Osteocyte (in vitro differentiated cells): ENCODE data around the gene IGFBP4. TPM values are rescaled to one million over a fixed set of nuclear protein-coding genes. Genes with fewer than 3 reads are reported as not detected.

Experiments
- DNase-seq: peaks from one replicate; pipeline ENCODE4 v3.0.0; 2021; ENCODE audit warnings: mixed read lengths; ENCODE audit not compliant: unreplicated experiment; ENCODE audit errors: extremely low spot score
- H3K27ac Mint-ChIP-seq: one replicate; pipeline ENCODE4 v1.8.0; 2021; ENCODE audit warnings: mild to moderate bottlenecking, mixed read lengths; ENCODE audit not compliant: unreplicated experiment
- H3K27me3 Mint-ChIP-seq: one replicate; pipeline ENCODE4 v1.8.0; 2021; ENCODE audit warnings: mixed read lengths; ENCODE audit not compliant: unreplicated experiment
- H3K36me3 Mint-ChIP-seq: one replicate; pipeline ENCODE4 v1.8.0; 2021; ENCODE audit warnings: mixed read lengths; ENCODE audit not compliant: unreplicated experiment
- H3K4me1 Mint-ChIP-seq: one replicate; pipeline ENCODE4 v1.8.0; 2021; ENCODE audit warnings: mixed read lengths; ENCODE audit not compliant: unreplicated experiment
- H3K4me3 Mint-ChIP-seq: one replicate; pipeline ENCODE4 v1.8.0; 2021; ENCODE audit warnings: mild to moderate bottlenecking, moderate library complexity, mixed read lengths; ENCODE audit not compliant: unreplicated experiment
- H3K9me3 Mint-ChIP-seq: one replicate; pipeline ENCODE4 v1.8.0; 2021; ENCODE audit warnings: mixed read lengths; ENCODE audit not compliant: unreplicated experiment
- total RNA-seq: library from RNA; stranded (reverse); gene quantifications from 2 replicates; pipeline ENCODE4 v1.2.1, GENCODE V29; 2021
- TF ChIP-seq, protein P1 (sequence below): fragments of 200-600 bp; sonication (generic); IDR thresholded peaks from 2 replicates; pipeline ENCODE4 v1.5.0; 2021; ENCODE audit warnings: antibody characterized with exemption, mild to moderate bottlenecking, moderate library complexity

Gene IGFBP4
- total RNA-seq, 1 donor from 2014 or later = 2,074 TPM

- TF ChIP-seq, protein P1, sequence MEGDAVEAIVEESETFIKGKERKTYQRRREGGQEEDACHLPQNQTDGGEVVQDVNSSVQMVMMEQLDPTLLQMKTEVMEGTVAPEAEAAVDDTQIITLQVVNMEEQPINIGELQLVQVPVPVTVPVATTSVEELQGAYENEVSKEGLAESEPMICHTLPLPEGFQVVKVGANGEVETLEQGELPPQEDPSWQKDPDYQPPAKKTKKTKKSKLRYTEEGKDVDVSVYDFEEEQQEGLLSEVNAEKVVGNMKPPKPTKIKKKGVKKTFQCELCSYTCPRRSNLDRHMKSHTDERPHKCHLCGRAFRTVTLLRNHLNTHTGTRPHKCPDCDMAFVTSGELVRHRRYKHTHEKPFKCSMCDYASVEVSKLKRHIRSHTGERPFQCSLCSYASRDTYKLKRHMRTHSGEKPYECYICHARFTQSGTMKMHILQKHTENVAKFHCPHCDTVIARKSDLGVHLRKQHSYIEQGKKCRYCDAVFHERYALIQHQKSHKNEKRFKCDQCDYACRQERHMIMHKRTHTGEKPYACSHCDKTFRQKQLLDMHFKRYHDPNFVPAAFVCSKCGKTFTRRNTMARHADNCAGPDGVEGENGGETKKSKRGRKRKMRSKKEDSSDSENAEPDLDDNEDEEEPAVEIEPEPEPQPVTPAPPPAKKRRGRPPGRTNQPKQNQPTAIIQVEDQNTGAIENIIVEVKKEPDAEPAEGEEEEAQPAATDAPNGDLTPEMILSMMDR = no peak
- Mint-ChIP-seq H3K9me3 (no peaks in the 10 kb centered on the region), H3K36me3 (peaks cover 48% of the 10 kb centered on the region), H3K4me3 (peak overlapping the region; percentile 5), H3K27me3 (no peaks in the 10 kb centered on the region), H3K4me1 (peaks cover 84% of the 10 kb centered on the region), H3K27ac (peak overlapping the region; percentile 89)
- DNase-seq = no peak
Measured at GRCh38 chr17:40457369-40457768, 14.1 kb downstream of the IGFBP4 start.

DNA sequence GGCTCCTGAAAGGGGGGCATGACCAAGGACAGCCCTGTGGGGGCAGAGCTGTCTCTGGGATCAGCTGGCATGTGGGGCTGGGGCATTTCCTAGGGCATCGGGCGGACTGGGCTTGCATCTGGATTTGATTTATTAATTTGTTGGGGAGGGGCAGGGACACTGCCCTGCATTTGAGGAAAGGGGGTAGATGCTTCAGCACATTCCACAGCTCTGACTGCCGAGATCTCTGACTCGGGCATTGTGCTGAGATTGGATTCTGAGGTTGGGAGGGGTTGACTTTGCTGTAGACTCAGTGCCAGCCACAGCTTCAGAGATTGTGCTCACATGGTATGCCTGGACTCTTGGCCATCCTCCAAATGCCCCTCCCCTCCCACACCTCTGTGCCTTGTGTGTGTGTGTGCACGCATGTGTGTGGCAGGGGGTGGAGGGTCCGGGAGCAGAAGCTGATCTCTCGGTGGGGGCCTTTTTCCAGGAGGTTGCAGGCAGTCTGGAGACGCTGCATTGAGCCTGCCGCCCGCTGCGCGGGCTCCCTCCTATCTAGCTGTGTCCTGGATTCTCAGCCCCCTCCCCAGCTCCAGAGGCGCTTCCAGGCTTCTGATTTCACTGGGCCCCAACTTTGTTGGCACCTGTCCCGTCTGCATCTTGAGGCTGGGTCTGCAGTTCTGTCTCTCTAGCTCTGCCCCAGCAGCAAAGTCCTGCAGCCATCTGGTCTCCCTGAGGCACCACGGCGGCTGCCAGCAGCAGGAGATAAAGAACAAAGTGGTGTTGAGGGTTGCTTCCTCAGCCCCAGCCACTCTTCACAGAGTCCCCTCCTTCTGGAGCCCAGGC, 14.9 kb downstream of the IGFBP4 start:
- peak overlapping the region; percentile 89 for H3K27ac Mint-ChIP-seq
- no peak overlapping the region for H3K4me3 Mint-ChIP-seq

GRCh38 chr17:40458851-40459482, 15.7 kb downstream of the IGFBP4 start:
- peaks cover 33% of the 10 kb centered on the region for H3K36me3 Mint-ChIP-seq
- DNase-seq = no peak
- H3K9me3 Mint-ChIP-seq = no peaks in the 10 kb centered on the region
- TF ChIP-seq, protein P1 = no peak
- H3K27ac Mint-ChIP-seq = peak overlapping the region; percentile 89
- peaks cover 80% of the 10 kb centered on the region for H3K4me1 Mint-ChIP-seq
- no peak overlapping the region for H3K4me3 Mint-ChIP-seq
- H3K27me3 Mint-ChIP-seq = no peaks in the 10 kb centered on the region

More for the DNA sequence above, 14.9 kb downstream of the IGFBP4 start:
- TF ChIP-seq, protein P1 = no peak
- Mint-ChIP-seq H3K4me1 (peaks cover 84% of the 10 kb centered on the region), H3K27me3 (no peaks in the 10 kb centered on the region), H3K9me3 (no peaks in the 10 kb centered on the region), H3K36me3 (peaks cover 40% of the 10 kb centered on the region)
- DNase-seq = peak; percentile 88

DNA sequence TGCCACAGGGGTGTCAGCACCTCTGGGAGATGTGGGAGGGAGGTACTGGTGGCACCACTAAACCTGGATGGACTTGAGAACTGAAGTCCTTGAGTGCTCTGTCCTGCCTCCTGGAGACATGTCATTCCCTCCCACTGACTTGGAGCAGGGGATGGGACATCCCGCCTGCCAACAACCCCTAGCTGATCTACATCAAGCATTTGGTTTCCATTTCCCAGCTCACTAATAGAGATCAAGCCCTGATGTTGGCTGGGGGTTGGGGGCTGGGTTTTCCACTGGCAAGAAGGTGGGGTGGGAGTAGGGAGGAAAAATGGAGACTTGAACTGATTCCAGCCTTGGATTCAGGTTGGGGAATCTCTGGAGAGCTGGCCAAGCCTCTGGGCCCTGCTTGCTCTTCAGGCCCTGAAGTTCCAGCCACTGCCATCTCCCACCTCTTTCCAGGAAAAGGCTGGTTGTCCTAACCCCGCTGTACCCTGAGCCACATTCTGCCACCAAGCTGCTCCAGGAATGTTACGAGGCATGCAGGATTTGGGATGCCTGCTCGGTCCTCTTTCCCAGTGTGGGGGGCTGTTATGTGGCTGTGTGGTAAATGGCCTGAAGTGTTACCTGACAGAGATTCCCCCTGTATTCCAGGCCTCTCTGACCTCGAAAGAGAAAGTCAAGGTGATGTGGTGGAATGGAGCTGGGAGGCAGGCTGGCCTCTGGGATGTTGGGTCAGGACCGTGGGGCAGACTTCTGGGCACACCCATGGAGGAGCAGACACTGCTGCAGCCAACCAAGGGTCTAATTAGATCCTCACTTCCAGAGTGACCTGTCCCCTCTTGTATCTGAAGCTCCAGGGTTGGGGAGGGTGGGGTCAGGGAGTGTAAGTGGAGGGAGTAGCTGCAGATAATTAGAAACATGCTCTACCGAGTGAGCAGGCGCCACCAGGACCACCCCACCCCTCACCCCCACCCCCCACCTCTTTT, 16.7 kb downstream of the IGFBP4 start:
- TF ChIP-seq, protein P1 = no peak
- Mint-ChIP-seq H3K27me3 (no peaks in the 10 kb centered on the region), H3K27ac (peak overlapping the region; percentile 89), H3K4me3 (no peak overlapping the region), H3K36me3 (peaks cover 27% of the 10 kb centered on the region), H3K9me3 (no peaks in the 10 kb centered on the region), H3K4me1 (peaks cover 71% of the 10 kb centered on the region)
- DNase-seq = no peak
